Vagina (tissue), 2 donors: ENCODE results near the gene FYCO1.

Source experiments
- CTCF ChIP-seq, 3 experiments: fragments of 450-650 bp in 2 of 3; fragments of 200-600 bp in 1 of 3; sonication (generic) in 1 of 3; IDR thresholded peaks; one replicate each; pipeline ENCODE4 v1.5.1; 2017 to 2019; ENCODE audit warnings: antibody characterized with exemption in 3 of 3, mild to moderate bottlenecking in 2 of 3, moderate library complexity in 2 of 3
- POLR2A ChIP-seq, 2 donors: fragments of 450-650 bp; IDR thresholded peaks; one replicate each; pipeline ENCODE4 v1.6.1; 2017; ENCODE audit warnings: antibody characterized with exemption in 2 of 2, mild to moderate bottlenecking in 2 of 2, moderate library complexity in 2 of 2

GRCh38 chr3:46036191-46036590 lies 40.6 kb upstream of the FYCO1 start:
- no peak for TF ChIP-seq CTCF (IDR thresholded peaks at IDR 0.05)
- TF ChIP-seq POLR2A (IDR thresholded peaks at IDR 0.05), result no peak
